IMR-90 (cell line): ENCODE data around the gene SAMSN1. TPM values are rescaled to one million over a fixed set of nuclear protein-coding genes. Genes with fewer than 3 reads are reported as not detected.

Source experiments
- ATAC-seq: fragments of 200-7000 bp; cut with Tn5 transposase; 2 replicates; pipeline ENCODE4 v1.9.1; 2020; ENCODE audit warnings: low read depth, mild to moderate bottlenecking, moderate library complexity
- BruUV-seq: library from RNA; stranded (reverse); fragments of 400-500 nt; replicated peaks from 2 replicates; lab custom pipeline; 2021; lab: Mats Ljungman, UMichigan
- CTCF ChIA-PET: fragments of 300-600 bp; formaldehyde crosslinking; extraction: SDS; loops from one replicate; lab custom pipeline; 2021; ENCODE audit warnings: antibody characterized with exemption; lab: Yijun Ruan, JAX
- POLR2A ChIA-PET: fragments of 300-600 bp; sonication (Branson Sonifier 250); formaldehyde crosslinking; loops from one replicate; lab custom pipeline; 2022; ENCODE audit warnings: antibody characterized with exemption; ENCODE audit not compliant: unreplicated experiment; lab: Charles Lee
- DNase-seq: peaks from one replicate; pipeline ENCODE4 v3.0.0; 2013
- H2AFZ ChIP-seq: replicated peaks from 2 replicates; pipeline ENCODE3; 2013; ENCODE audit warnings: low read length, mild to moderate bottlenecking; ENCODE audit not compliant: poor library complexity
- H2AK5ac ChIP-seq: 2 replicates; pipeline ENCODE4 v1.6.1; 2013; ENCODE audit warnings: low read depth, low read length, inconsistent platforms
- H2AK9ac ChIP-seq: replicated peaks from 2 replicates; pipeline ENCODE3; 2013; ENCODE audit warnings: mild to moderate bottlenecking, low read depth, low read length, moderate library complexity; ENCODE audit not compliant: poor library complexity
- H2BK120ac ChIP-seq: 2 replicates; pipeline ENCODE4 v1.6.1; 2013; ENCODE audit warnings: low read depth, low read length, inconsistent platforms
- H2BK15ac ChIP-seq: 3 replicates; pipeline ENCODE4 v1.6.1; 2013; ENCODE audit warnings: low read depth, low read length, inconsistent platforms
- H2BK20ac ChIP-seq: 2 replicates; pipeline ENCODE4 v1.6.1; 2013; ENCODE audit warnings: low read depth, mild to moderate bottlenecking, inconsistent platforms, low read length, moderate library complexity
- H2BK5ac ChIP-seq: 2 replicates; pipeline ENCODE4 v1.6.1; 2013; ENCODE audit warnings: mild to moderate bottlenecking, low read depth, low read length, inconsistent platforms; ENCODE audit not compliant: poor library complexity, severe bottlenecking
- H3K14ac ChIP-seq: replicated peaks from 2 replicates; pipeline ENCODE4 v1.6.1; 2013; ENCODE audit warnings: low read depth, low read length, inconsistent platforms
- H3K18ac ChIP-seq: 2 replicates; pipeline ENCODE4 v1.6.1; 2013; ENCODE audit warnings: low read depth, low read length, control low read depth
- H3K23ac ChIP-seq: 2 replicates; pipeline ENCODE4 v1.6.1; 2013; ENCODE audit warnings: low read depth, low read length, inconsistent platforms
- H3K27ac ChIP-seq: 2 replicates; pipeline ENCODE4 v1.5.1; 2013; ENCODE audit warnings: mild to moderate bottlenecking, control low read depth, low read length; ENCODE audit not compliant: insufficient read depth
- H3K27me3 ChIP-seq: 2 replicates; pipeline ENCODE4 v1.6.1; 2013; ENCODE audit warnings: low read length; ENCODE audit not compliant: control insufficient read depth, insufficient read depth
- H3K36me3 ChIP-seq: 2 replicates; pipeline ENCODE4 v1.6.1; 2013; ENCODE audit warnings: low read length, mixed read lengths; ENCODE audit not compliant: control insufficient read depth, insufficient read depth
- H3K4ac ChIP-seq: 2 replicates; pipeline ENCODE4 v1.6.1; 2013; ENCODE audit warnings: low read depth, low read length, inconsistent platforms
- H3K4me1 ChIP-seq: 2 replicates; pipeline ENCODE4 v1.6.1; 2013; ENCODE audit warnings: low read length, mixed read lengths; ENCODE audit not compliant: control insufficient read depth, insufficient read depth
- H3K4me2 ChIP-seq: 2 replicates; pipeline ENCODE4 v1.6.1; 2013; ENCODE audit warnings: low read depth, mild to moderate bottlenecking, control low read depth, low read length, moderate library complexity
- H3K4me3 ChIP-seq: 2 replicates; pipeline ENCODE4 v1.5.1; 2013; ENCODE audit warnings: low read depth, mild to moderate bottlenecking, control low read depth, low read length, moderate library complexity; ENCODE audit not compliant: insufficient read depth
- H3K56ac ChIP-seq: 2 replicates; pipeline ENCODE4 v1.6.1; 2013; ENCODE audit warnings: low read length, inconsistent platforms; ENCODE audit not compliant: insufficient read depth; ENCODE audit errors: extremely low read depth
- H3K79me1 ChIP-seq, 2 experiments: 2 replicates each; pipeline ENCODE4 v1.6.1; 2013; ENCODE audit warnings: low read length in 2 of 2, inconsistent platforms in 1 of 2, low read depth in 1 of 2
- H3K9ac ChIP-seq: 2 replicates; pipeline ENCODE4 v1.6.1; 2013; ENCODE audit warnings: low read depth, low read length, control low read depth
- H3K9me1 ChIP-seq: 2 replicates; pipeline ENCODE4 v1.6.1; 2013; ENCODE audit warnings: low read length, inconsistent platforms; ENCODE audit not compliant: insufficient read depth
- H3K9me3 ChIP-seq: 2 replicates; pipeline ENCODE4 v1.6.1; 2013; ENCODE audit warnings: low read length; ENCODE audit not compliant: control insufficient read depth, insufficient read depth
- H4K20me1 ChIP-seq: 2 replicates; pipeline ENCODE4 v1.6.1; 2013; ENCODE audit warnings: low read length, inconsistent platforms; ENCODE audit not compliant: insufficient read depth
- H4K5ac ChIP-seq: 2 replicates; pipeline ENCODE4 v1.6.1; 2013; ENCODE audit warnings: mild to moderate bottlenecking, low read depth, low read length, control low read depth
- H4K8ac ChIP-seq, 2 experiments: 2 replicates each; pipeline ENCODE4 v1.6.1; 2013; ENCODE audit warnings: low read depth in 2 of 2, low read length in 2 of 2, control low read depth in 1 of 2, inconsistent platforms in 1 of 2
- H4K91ac ChIP-seq: 2 replicates; pipeline ENCODE4 v1.6.1; 2013; ENCODE audit warnings: low read depth, low read length, inconsistent platforms; ENCODE audit not compliant: insufficient read depth
- BHLHE40 ChIP-seq: fragments of 150-350 bp; IDR thresholded peaks from 2 replicates; pipeline ENCODE4 v1.6.1; 2016; ENCODE audit warnings: mild to moderate bottlenecking, low read depth, low read length
- CHD1 ChIP-seq: IDR thresholded peaks from 2 replicates; pipeline ENCODE4 v1.6.1; 2012; ENCODE audit warnings: low read depth, low read length, improper control_type of control experiment
- CTCF ChIP-seq: conservative IDR thresholded peaks from 2 replicates; pipeline ENCODE4 v1.5.1; 2012; ENCODE audit warnings: mild to moderate bottlenecking, low read depth, low read length, improper control_type of control experiment
- MAFK ChIP-seq: IDR thresholded peaks from 2 replicates; pipeline ENCODE4 v1.6.1; 2012; ENCODE audit warnings: low read depth, low read length, improper control_type of control experiment
- MAZ ChIP-seq: IDR thresholded peaks from 2 replicates; pipeline ENCODE4 v1.6.1; 2012; ENCODE audit warnings: low read depth, mild to moderate bottlenecking, low read length, improper control_type of control experiment, moderate library complexity, borderline replicate concordance
- NFE2L2 ChIP-seq: fragments of 150-350 bp; IDR thresholded peaks from 2 replicates; pipeline ENCODE4 v1.6.1; 2016; ENCODE audit warnings: low read depth, mild to moderate bottlenecking, low read length
- POLR2A ChIP-seq: IDR thresholded peaks from 2 replicates; pipeline ENCODE4 v1.6.1; 2012; ENCODE audit warnings: mild to moderate bottlenecking, low read depth, low read length
- SMC3 ChIP-seq: fragments of 150-350 bp; IDR thresholded peaks from 2 replicates; pipeline ENCODE4 v1.6.1; 2016; ENCODE audit warnings: low read depth, mild to moderate bottlenecking, antibody characterized with exemption, low read length, moderate library complexity
- WGBS, 2 experiments: methylation state at CpG; one replicate each; pipeline versions ENCODE4 v1.1.5 to v1.1.7; 2013; ENCODE audit warnings: missing lambda C conversion rate in 2 of 2; ENCODE audit not compliant: insufficient read length in 1 of 2; ENCODE audit errors: extremely low coverage in 2 of 2; 5-methylcytosine and 5-hydroxymethylcytosine counted together
- dilution Hi-C: fragments of 300-500 bp; cut with HindIII; formaldehyde crosslinking; loops from one replicate; pipeline ENCODE4 v1.14.3; 2018; ENCODE audit warnings: low sequenced_read_pairs; ENCODE audit not compliant: unreplicated experiment
- in situ Hi-C: fragments of 300-500 bp; cut with MboI; formaldehyde crosslinking; loops from 3 replicates; pipeline ENCODE4 v1.14.3; 2019; ENCODE audit warnings: low sequenced_read_pairs, inconsistent platforms, mixed read lengths
- intact Hi-C: fragments of 100-400 bp; cut with micrococcal nuclease; formaldehyde crosslinking; loops from 2 replicates; pipeline ENCODE4 v1.10.0; 2022
- polyA plus RNA-seq, 3 experiments: library from polyadenylated mRNA; depleted of rRNA; stranded (reverse); fragments of >200 nt; gene quantifications; 2 replicates each; pipeline ENCODE4 v1.2.3, GENCODE V29; 2012; ENCODE audit warnings: low replicate concordance in 1 of 3
- total RNA-seq: library from RNA; depleted of rRNA; stranded (reverse); fragments of >200 nt; gene quantifications from 2 replicates; pipeline ENCODE4 v1.2.3, GENCODE V29; 2012

The SAMSN1 gene
- total and polyA plus RNA-seq, 2 of the 4 experiments (the other 2 are of a cell fraction): not detected

GRCh38 chr21:14483296-14483695 lies 62.8 kb downstream of the SAMSN1 start:
- no peak overlapping the region for H3K18ac ChIP-seq
- no peaks in the 10 kb centered on the region for H3K4me1 ChIP-seq
- ChIA-PET POLR2A (no interaction called here), CTCF (no interaction called here)
- H2BK120ac ChIP-seq: no peak overlapping the region
- no peaks in the 10 kb centered on the region; the same call in 1 of the 2 replicates for H3K9me3 ChIP-seq
- no peak overlapping the region for H2BK15ac ChIP-seq
- no peaks in the 10 kb centered on the region for H3K36me3 ChIP-seq
- H3K56ac ChIP-seq: no peak overlapping the region
- 87% methylated on average over 3 of the region's 8 CpGs; no CpG with 5 or more reads in 1 of the 2 experiments for WGBS, 2 experiments
- in situ Hi-C loops: no loop called here
- no peak overlapping the region for H3K4me3 ChIP-seq
- H2BK5ac ChIP-seq: no peak overlapping the region
- H4K20me1 ChIP-seq: no peaks in the 10 kb centered on the region
- H4K8ac ChIP-seq: no peak overlapping the region
- H2AK9ac ChIP-seq: no peak overlapping the region
- H3K23ac ChIP-seq: no peak overlapping the region
- dilution Hi-C loops: no loop called here
- no peak overlapping the region for H3K4me2 ChIP-seq
- H3K27ac ChIP-seq: no peak overlapping the region
- H2AK5ac ChIP-seq: no peak overlapping the region
- no peaks in the 10 kb centered on the region for H3K79me1 ChIP-seq
- H4K5ac ChIP-seq: no peak overlapping the region
- H3K14ac ChIP-seq: no peak overlapping the region
- no peak overlapping the region for H2AFZ ChIP-seq
- TF ChIP-seq SMC3: no peak
- TF ChIP-seq BHLHE40: no peak
- no peak for TF ChIP-seq NFE2L2
- TF ChIP-seq CTCF: no peak
- TF ChIP-seq MAZ: no peak
- TF ChIP-seq MAFK: no peak
- TF ChIP-seq POLR2A: no peak
- TF ChIP-seq CHD1: no peak
- H3K27me3 ChIP-seq: no peaks in the 10 kb centered on the region
- intact Hi-C loops: no loop called here
- H3K9ac ChIP-seq: no peak overlapping the region
- H3K9me1 ChIP-seq: no peaks in the 10 kb centered on the region
- DNase-seq (no peak), ATAC-seq (no peak)
- no peak overlapping the region for H4K91ac ChIP-seq
- no peak overlapping the region for H3K4ac ChIP-seq
- BruUV-seq: no TSS peak
- H2BK20ac ChIP-seq: no peak overlapping the region
